D341Med (cell line): Measurements from ENCODE around the gene LPP.
"Not testable (repeated sequence)": the region's sequence is repeated elsewhere in the genome, so short reads cannot be mapped to it uniquely, and the experiment has no call there.

Experiments
- DNase-seq: peaks from one replicate; pipeline ENCODE4 v3.0.0; 2012; ENCODE audit warnings: low spot score

Gene LPP

GRCh38 chr3:188404701-188405100, 250.7 kb downstream of the LPP start:
- DNase-seq = no peak

DNA sequence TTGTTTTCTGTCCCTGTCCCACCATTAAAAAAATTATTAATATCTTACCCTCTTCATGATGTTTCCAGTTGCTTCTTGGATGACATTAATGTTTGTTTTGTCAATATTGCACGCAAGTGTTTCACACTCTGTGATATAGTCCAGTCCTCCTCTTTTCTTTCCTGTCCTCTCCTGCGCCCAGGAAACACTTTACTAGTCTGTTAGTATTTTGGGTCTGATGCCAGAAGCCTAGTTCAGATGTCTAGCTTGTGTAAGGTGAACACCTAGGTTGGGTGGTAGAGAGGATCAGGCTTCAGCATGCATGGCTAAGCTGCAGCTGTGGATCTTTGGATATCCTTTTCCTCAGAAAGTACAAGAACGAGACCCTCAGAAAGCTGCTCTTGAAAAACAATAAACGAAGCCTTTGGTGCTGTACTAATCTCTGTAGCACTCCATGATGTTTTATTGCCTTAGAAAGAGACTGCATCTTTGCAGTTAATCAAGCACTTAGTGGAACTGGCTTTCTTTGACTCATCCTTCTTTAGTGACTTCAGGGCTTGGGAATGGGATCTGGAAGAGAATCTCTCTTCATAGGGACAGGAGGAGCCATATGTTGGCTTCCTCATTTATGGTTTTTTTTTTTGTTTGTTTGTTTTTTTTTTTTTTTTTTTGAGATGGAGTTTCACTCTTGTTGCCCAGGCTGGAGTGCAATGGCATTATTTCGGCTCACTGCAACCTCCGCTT, 253.4 kb downstream of the LPP start:
- DNase-seq = no peak

- DNase-seq = no peak
Measured at GRCh38 chr3:188408831-188409230, 254.9 kb downstream of the LPP start.

DNA sequence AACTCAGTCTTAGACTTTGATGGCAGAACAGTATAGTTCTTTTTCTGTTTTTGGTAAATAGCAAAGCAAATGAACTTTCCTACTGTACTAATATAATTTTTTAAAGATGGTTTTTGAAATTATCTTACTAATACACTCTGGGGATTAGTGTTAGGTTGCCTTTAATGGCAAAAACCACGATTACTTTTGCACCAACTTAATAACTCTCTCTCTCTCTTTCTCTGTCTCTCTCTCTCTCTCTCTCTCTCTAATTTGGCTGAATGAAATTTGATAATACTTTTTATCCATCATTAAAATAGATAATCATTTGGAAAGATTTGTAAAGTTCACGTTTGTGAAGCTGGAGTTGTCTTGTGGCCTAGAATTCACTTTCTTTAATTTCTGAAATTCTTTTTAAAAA, 257.8 kb downstream of the LPP start:
- DNase-seq = no peak

GRCh38 chr3:188415196-188415595, 261.2 kb downstream of the LPP start:
- no peak for DNase-seq

DNA sequence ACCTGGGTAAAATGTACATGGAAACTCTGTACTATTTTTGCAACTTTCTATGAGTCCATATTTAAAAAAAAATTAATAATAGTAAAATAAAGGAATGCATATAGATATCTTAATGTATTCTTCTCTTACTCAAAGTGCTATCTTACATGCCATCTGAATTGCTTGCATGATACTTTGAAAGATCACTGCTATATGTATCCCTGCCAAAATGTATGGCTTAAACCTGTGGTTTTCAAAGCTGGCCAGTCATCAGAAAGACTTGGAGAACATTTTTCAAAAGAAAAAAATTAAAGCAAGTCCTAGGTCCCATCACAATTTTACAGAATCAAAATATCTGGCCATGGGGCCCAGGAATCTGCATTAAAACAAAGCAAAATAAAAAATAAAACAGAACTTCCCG, 262.1 kb downstream of the LPP start:
- no peak for DNase-seq

DNA sequence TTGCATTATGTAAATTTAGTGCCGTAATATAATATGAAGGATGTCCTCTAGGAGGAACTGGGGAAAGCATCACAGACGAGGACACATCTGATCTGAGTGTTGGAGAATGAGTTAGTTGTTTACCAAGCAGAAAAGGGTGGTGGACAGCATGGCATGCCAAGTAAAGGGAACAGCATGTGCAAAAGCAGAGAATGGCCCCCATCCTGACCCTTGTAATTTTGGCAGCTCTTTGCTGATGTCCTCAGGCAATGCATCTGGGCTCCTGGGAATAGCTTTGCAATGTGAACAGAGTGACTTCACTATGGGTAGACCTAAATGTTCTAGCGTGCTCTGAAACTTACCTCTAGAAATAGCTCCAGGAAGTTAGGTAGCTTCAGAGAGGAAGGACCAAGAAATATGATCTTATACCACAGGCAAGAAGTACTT, 263.3 kb downstream of the LPP start:
- DNase-seq = no peak

GRCh38 chr3:188417766-188418165, 263.8 kb downstream of the LPP start:
- no peak for DNase-seq

GRCh38 chr3:188421151-188421821, 267.3 kb downstream of the LPP start:
- no peak for DNase-seq

- no peak for DNase-seq
Measured at GRCh38 chr3:188421836-188422540, 268.0 kb downstream of the LPP start.

DNA sequence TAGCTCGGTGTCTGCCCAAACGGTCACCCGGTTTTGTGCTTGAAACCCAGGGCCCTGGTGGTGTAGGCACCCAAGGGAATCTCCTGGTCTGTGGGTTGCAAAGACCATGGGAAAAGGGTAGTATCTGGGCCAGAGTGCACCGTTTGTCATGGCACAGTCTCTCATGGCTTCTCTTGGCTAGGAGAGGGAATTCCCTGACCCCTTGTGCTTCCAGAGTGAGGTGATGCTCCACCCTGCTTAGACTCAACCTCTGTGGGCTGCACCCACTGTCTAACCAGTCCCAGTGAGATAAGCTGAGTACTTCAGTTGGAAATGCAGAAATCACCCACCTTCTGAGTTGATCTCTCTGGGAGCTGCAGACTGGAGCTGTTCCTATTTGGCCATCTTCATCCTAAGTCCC, 274.0 kb downstream of the LPP start:
- not testable (repeated sequence) for DNase-seq

- DNase-seq = no peak
Measured at GRCh38 chr3:188431040-188431439, 277.1 kb downstream of the LPP start.

GRCh38 chr3:188431553-188431952, 277.6 kb downstream of the LPP start:
- DNase-seq = no peak

GRCh38 chr3:188432802-188433520, 279.0 kb downstream of the LPP start:
- no peak for DNase-seq

DNA sequence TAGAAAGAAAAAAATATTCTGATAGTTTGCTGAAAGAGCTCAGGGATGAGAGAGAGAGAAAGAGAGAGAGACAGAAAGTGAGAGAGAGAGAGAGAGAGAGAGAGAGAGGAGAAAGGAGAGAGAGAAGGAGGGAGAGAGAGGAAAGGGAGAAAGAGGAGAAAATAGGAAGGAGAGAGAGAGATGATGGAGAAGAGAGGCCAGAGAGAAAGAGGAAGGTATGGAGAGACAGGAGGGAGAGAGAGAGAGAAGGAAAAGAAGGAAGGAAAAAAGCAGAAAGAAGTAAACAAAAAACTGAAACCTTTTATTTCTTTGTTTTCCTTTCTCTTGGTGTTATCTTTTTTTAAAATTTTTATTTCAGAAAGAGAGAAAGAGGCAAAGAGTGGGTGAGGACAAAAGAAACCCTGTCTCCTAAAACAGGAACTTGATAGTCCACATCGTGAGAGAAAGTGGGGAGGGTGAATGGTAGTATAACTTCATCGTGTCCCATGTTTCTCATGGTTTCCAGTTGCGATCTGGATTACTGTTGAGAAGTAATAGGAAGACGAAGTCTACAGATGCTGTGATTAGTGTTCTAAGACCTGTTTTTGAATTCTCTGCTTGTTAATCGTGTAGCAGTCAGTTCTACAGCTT, 279.7 kb downstream of the LPP start:
- DNase-seq = no peak

DNA sequence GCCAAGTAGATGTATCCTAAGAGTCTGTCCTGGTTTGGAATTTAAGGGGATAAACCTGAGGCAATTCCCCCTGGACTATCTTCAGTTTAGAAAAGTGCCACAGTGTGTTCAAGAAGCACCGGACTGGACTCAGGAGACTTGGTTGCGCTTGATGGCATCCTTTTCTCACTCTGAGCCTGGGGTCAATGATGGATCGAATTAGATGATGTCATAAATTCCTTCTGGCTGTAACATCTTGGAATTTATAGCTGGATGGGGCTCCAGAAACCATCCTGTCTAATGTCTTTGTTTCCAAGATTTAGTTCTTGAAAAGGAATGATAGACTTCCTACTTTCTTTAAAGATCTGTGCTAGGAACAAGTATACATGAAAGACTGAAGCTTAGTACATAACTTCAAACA, 280.6 kb downstream of the LPP start:
- DNase-seq = no peak

GRCh38 chr3:188435266-188435665, 281.3 kb downstream of the LPP start:
- DNase-seq = no peak

DNA sequence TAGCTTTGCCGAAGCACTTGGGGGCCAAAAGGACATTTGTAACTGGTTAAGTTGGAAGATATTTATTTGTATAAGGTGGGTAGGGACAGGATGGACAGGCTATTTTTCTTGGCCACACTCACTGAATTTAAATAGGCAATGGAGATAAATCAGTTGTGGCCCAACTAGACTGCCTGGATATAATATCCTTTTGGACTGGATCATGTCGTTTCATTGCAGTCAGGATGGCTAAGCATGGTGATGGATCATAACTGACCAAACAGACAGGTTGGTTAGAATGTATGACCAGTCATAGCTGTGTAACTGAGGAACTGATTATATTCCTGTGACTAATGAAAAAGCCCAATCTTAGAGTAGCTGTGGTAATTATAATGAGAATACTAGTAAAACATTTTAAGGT, 284.0 kb downstream of the LPP start:
- DNase-seq = no peak

- no peak for DNase-seq
Measured at GRCh38 chr3:188439080-188439479, 285.1 kb downstream of the LPP start.

GRCh38 chr3:188440340-188440972, 286.5 kb downstream of the LPP start:
- DNase-seq = no peak

DNA sequence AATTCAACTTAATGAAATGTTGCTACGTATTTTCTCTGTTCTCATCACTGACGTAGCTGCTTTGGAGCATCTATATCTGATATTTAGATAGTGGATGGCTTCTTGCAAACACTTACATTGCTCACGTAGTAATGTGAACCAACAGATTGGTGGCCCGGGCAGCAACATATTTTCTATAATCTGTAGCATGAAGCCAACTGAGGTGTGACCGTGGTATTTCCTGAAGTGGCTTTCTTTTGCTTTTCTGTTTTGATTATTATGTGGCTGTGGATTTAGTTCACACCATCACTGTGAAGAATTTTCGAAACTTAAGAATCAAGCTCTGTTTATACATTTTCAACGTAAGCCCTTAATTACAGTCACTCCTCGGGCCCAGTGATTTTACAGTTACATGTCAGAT, 288.5 kb downstream of the LPP start:
- no peak for DNase-seq

- DNase-seq = not testable (repeated sequence)
Measured at GRCh38 chr3:188445175-188445574, 291.2 kb downstream of the LPP start.
